Medulla oblongata (tissue), 1 donor: ENCODE data around the gene SLC26A1.

Source experiments
- DNase-seq: peaks from one replicate; pipeline ENCODE4 v3.0.0-alpha.2; 2015; ENCODE audit errors: extremely low spot score

Gene SLC26A1

GRCh38 chr4:993111-994029 lies at the start of gene SLC26A1:
Gene SLC26A1 (minus strand): TSS chr4:993404. CDS start chr4:991703, 1,701 bp downstream.
- DNase-seq: no peak

GRCh38 chr4:1042352-1043055 lies 49.3 kb upstream of the SLC26A1 start:
- DNase-seq: no peak

GRCh38 chr4:1041936-1042330 lies 48.7 kb upstream of the SLC26A1 start:
- no peak for DNase-seq

- no peak for DNase-seq
Observed at GRCh38 chr4:1041147-1041935, 48.1 kb upstream of the SLC26A1 start.

- no peak for DNase-seq
Observed at GRCh38 chr4:1040344-1041146, 47.3 kb upstream of the SLC26A1 start.

- DNase-seq: no peak
Observed at GRCh38 chr4:1039493-1040343, 46.5 kb upstream of the SLC26A1 start.

- DNase-seq: no peak
Observed at GRCh38 chr4:1038948-1039492, 45.8 kb upstream of the SLC26A1 start.

GRCh38 chr4:1036976-1037810 lies 44.0 kb upstream of the SLC26A1 start:
- DNase-seq: no peak

- no peak for DNase-seq
Observed at GRCh38 chr4:1036095-1036494, 42.9 kb upstream of the SLC26A1 start.

GRCh38 chr4:1035510-1035909 lies 42.3 kb upstream of the SLC26A1 start:
- DNase-seq: peak; percentile 93

GRCh38 chr4:1033840-1034551 lies 40.8 kb upstream of the SLC26A1 start:
- DNase-seq: peak; percentile 85

GRCh38 chr4:1032861-1033260 lies 39.7 kb upstream of the SLC26A1 start:
- no peak for DNase-seq

- no peak for DNase-seq
Observed at GRCh38 chr4:1031956-1032795, 39.0 kb upstream of the SLC26A1 start.

GRCh38 chr4:1031346-1031745 lies 38.1 kb upstream of the SLC26A1 start:
- no peak for DNase-seq

GRCh38 chr4:1030559-1030958 lies 37.4 kb upstream of the SLC26A1 start:
- no peak for DNase-seq

- DNase-seq: no peak
Observed at GRCh38 chr4:1030031-1030430, 36.8 kb upstream of the SLC26A1 start.

- no peak for DNase-seq
Observed at GRCh38 chr4:1029529-1029928, 36.3 kb upstream of the SLC26A1 start.
